ENCODE data around the gene PLCL1. TPM values are rescaled to one million over a fixed set of nuclear protein-coding genes. Genes with fewer than 3 reads are reported as not detected.

The PLCL1 gene
- total and polyA plus RNA-seq, 2 donors (not counting 3 experiments of a cell fraction or from before 2014, with no cell fraction given), result 0.79 to 3.4 TPM

DNA sequence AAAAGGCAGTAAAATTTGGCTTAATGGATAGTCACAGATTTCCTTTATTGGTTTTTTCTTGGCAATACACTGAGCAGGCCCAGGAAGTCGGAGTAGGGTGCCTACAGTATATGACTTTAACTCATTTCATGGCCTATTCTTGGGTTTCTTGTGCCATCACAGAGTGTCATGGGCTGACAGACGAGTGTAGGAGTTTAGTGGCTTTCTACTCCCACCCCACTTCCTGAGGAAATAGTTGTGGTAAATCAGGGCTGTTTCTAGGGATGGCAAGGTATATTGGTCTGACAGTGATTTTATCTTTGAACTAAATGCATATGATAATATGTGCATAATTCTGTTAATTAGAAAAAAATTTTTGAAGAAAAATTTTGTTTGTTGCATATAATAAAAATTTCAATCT lies 100.1 kb downstream of the PLCL1 start:
- no peak overlapping the region for H3K27ac ChIP-seq (ENCODE audit: insufficient read depth, low read depth, low read length)
- H3K27me3 ChIP-seq (ENCODE audit: control insufficient read depth in 2 of 2, insufficient read depth in 2 of 2, low read length in 2 of 2), result no peaks in the 10 kb centered on the region
- DNase-seq (ENCODE audit: low read depth, low spot score) (no peak), FAIRE-seq (no peak)
- dilution Hi-C loops (cut with MboI; ENCODE audit: extremely low pct_ligation_motif_present, low sequenced_read_pairs), result no loop called here
- no peaks in the 10 kb centered on the region for H3K36me3 ChIP-seq (ENCODE audit: control insufficient read depth in 2 of 2, extremely low read depth in 1 of 2, insufficient read depth in 2 of 2, low read length in 2 of 2)
- no peaks in the 10 kb centered on the region for H3K9me1 ChIP-seq (replicated peaks; ENCODE audit: control insufficient read depth, extremely low read depth, insufficient read depth, low read length)
- TF ChIP-seq EZH2 (IDR thresholded peaks at IDR 0.05; ENCODE audit: borderline replicate concordance, low read depth, low read length, severe bottlenecking), result no peak
- TF ChIP-seq, protein P1, sequence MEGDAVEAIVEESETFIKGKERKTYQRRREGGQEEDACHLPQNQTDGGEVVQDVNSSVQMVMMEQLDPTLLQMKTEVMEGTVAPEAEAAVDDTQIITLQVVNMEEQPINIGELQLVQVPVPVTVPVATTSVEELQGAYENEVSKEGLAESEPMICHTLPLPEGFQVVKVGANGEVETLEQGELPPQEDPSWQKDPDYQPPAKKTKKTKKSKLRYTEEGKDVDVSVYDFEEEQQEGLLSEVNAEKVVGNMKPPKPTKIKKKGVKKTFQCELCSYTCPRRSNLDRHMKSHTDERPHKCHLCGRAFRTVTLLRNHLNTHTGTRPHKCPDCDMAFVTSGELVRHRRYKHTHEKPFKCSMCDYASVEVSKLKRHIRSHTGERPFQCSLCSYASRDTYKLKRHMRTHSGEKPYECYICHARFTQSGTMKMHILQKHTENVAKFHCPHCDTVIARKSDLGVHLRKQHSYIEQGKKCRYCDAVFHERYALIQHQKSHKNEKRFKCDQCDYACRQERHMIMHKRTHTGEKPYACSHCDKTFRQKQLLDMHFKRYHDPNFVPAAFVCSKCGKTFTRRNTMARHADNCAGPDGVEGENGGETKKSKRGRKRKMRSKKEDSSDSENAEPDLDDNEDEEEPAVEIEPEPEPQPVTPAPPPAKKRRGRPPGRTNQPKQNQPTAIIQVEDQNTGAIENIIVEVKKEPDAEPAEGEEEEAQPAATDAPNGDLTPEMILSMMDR (IDR thresholded peaks at IDR 0.05; ENCODE audit: extremely low read depth in 1 of 2, insufficient read depth in 1 of 2, low read depth in 1 of 2, low read length in 2 of 2), result no peak
- TF ChIP-seq, protein P2, sequence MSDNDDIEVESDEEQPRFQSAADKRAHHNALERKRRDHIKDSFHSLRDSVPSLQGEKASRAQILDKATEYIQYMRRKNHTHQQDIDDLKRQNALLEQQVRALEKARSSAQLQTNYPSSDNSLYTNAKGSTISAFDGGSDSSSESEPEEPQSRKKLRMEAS (IDR thresholded peaks at IDR 0.05; ENCODE audit: insufficient read depth, insufficient read length), result no peak
- TF ChIP-seq MYC (IDR thresholded peaks at IDR 0.05; ENCODE audit: low read depth, low read length), result no peak
- no peak for TF ChIP-seq POLR2A (IDR thresholded peaks at IDR 0.05; ENCODE audit: low read depth, low read length)
- TF ChIP-seq FOS (IDR thresholded peaks at IDR 0.05; ENCODE audit: borderline replicate concordance, insufficient read depth, low read length), result no peak
- no peak for TF ChIP-seq GATA2 (IDR thresholded peaks at IDR 0.05; ENCODE audit: insufficient read depth, insufficient read length, low read depth, low read length)
- H2AFZ ChIP-seq (ENCODE audit: low read depth, low read length), result no peak overlapping the region
- H3K9ac ChIP-seq (replicated peaks; ENCODE audit: extremely low read depth, insufficient read depth, low read length), result no peak overlapping the region
- no peaks in the 10 kb centered on the region for H4K20me1 ChIP-seq (replicated peaks; ENCODE audit: control insufficient read depth, extremely low read depth, insufficient read depth, low read length)
- H3K4me1 ChIP-seq (ENCODE audit: control insufficient read depth, extremely low read depth, insufficient read depth, low read length), result no peaks in the 10 kb centered on the region
- ChIA-PET POLR2A (no interaction called here), CTCF (no interaction called here)
- BruUV-seq (replicated peaks), result no TSS peak
- H3K4me3 ChIP-seq (replicated peaks in 1 of 3; ENCODE audit: insufficient read depth in 1 of 3, low read depth in 1 of 3, low read length in 3 of 3), result no peak overlapping the region
- no peak overlapping the region for H3K4me2 ChIP-seq (ENCODE audit: insufficient read depth, low read length)
- H3K9me3 ChIP-seq (replicated peaks; ENCODE audit: control insufficient read depth, insufficient read depth, low read length), result no peaks in the 10 kb centered on the region
- H3K79me2 ChIP-seq (ENCODE audit: control insufficient read depth, insufficient read depth, low read length), result no peaks in the 10 kb centered on the region
- intact Hi-C loops (cut with micrococcal nuclease), result no loop called here
